ENCODE results near the gene GALNT1. TPM values are rescaled to one million over a fixed set of nuclear protein-coding genes. Genes with fewer than 3 reads are reported as not detected.

GALNT1 gene
- total RNA-seq, 1 experiment from 2014 or later: 54.7 TPM

- no peaks in the 10 kb centered on the region for H3K27me3 ChIP-seq (ENCODE audit: insufficient read depth, low read length)
- no peaks in the 10 kb centered on the region for H3K9me2 ChIP-seq (ENCODE audit: insufficient read depth)
- RAD21 ChIA-PET (ENCODE audit: low non-redundant PET in 1 of 2, low total read pairs in 2 of 2, uncharacterized antibody in 2 of 2, unreplicated experiment in 2 of 2): no interaction called here
- ATAC-seq: no peak
- no peak for DNase-seq (ENCODE audit: low read depth, low spot score)
- H3K4me3 ChIP-seq (replicated peaks in 1 of 2; ENCODE audit: low read depth in 1 of 2, low read length in 2 of 2): no peak overlapping the region
- no peak overlapping the region for H2AFZ ChIP-seq (ENCODE audit: low read depth, low read length, poor library complexity, severe bottlenecking)
- no peaks in the 10 kb centered on the region for H3K4me1 ChIP-seq (ENCODE audit: control insufficient read depth in 1 of 2, insufficient read depth in 2 of 2, low read length in 2 of 2)
- intact Hi-C loops (cut with micrococcal nuclease): no loop called here
- no peaks in the 10 kb centered on the region for H3K79me2 ChIP-seq (ENCODE audit: insufficient read depth, low read length)
- no peak overlapping the region for H3K4me2 ChIP-seq (ENCODE audit: low read length)
- H4K20me1 ChIP-seq (ENCODE audit: insufficient read depth): no peaks in the 10 kb centered on the region
- TF ChIP-seq SP1 (IDR thresholded peaks at IDR 0.05; ENCODE audit: low read depth): no peak
- TF ChIP-seq ZFX (IDR thresholded peaks at IDR 0.05): no peak
- no peak for TF ChIP-seq JUND (IDR thresholded peaks at IDR 0.05)
- TF ChIP-seq EZH2phosphoT487 (IDR thresholded peaks at IDR 0.05; ENCODE audit: borderline replicate concordance): no peak
- no peak for TF ChIP-seq REST (IDR thresholded peaks at IDR 0.05; ENCODE audit: low read depth)
- no peak for TF ChIP-seq FOSL1 (IDR thresholded peaks at IDR 0.05; ENCODE audit: low read depth)
- H3K36me3 ChIP-seq (ENCODE audit: control insufficient read depth in 1 of 2, insufficient read depth in 2 of 2, low read length in 2 of 2): no peaks in the 10 kb centered on the region
- no peak overlapping the region for H3K9ac ChIP-seq (ENCODE audit: low read length)
- no TSS peak for BruUV-seq (replicated peaks)
- no peaks in the 10 kb centered on the region for H3K9me3 ChIP-seq (ENCODE audit: control insufficient read depth in 1 of 2, insufficient read depth in 1 of 2, low read depth in 1 of 2, low read length in 2 of 2)
- POLR2A ChIA-PET: interaction anchor here (0.6 kb wide), 1 partner anchor 9 kb away, joined by 3 read pairs; no protein-coding TSS in a partner anchor
- CTCF ChIA-PET: no interaction called here
- H3K27ac ChIP-seq (ENCODE audit: low read depth, low read length): no peak overlapping the region
Measured at GRCh38 chr18:35731701-35732100, 150.2 kb downstream of the GALNT1 start.

- H4K20me1 ChIP-seq (ENCODE audit: insufficient read depth): no peaks in the 10 kb centered on the region
- intact Hi-C loops (cut with micrococcal nuclease): no loop called here
- CTCF ChIA-PET: no interaction called here
- H3K4me1 ChIP-seq (ENCODE audit: control insufficient read depth in 1 of 2, insufficient read depth in 2 of 2, low read length in 2 of 2): no peaks in the 10 kb centered on the region
- H3K27ac ChIP-seq (ENCODE audit: low read depth, low read length): no peak overlapping the region
- DNase-seq (ENCODE audit: low read depth, low spot score) (no peak), ATAC-seq (no peak)
- POLR2A ChIA-PET: interaction anchor here (0.6 kb wide), 1 partner anchor 9 kb away, joined by 3 read pairs; no protein-coding TSS in a partner anchor
- RAD21 ChIA-PET (ENCODE audit: low non-redundant PET in 1 of 2, low total read pairs in 2 of 2, uncharacterized antibody in 2 of 2, unreplicated experiment in 2 of 2): no interaction called here
- no TSS peak for BruUV-seq (replicated peaks)
- no peaks in the 10 kb centered on the region for H3K9me3 ChIP-seq (ENCODE audit: control insufficient read depth in 1 of 2, insufficient read depth in 1 of 2, low read depth in 1 of 2, low read length in 2 of 2)
- H3K36me3 ChIP-seq (ENCODE audit: control insufficient read depth in 1 of 2, insufficient read depth in 2 of 2, low read length in 2 of 2): no peaks in the 10 kb centered on the region
- H3K4me2 ChIP-seq (ENCODE audit: low read length): no peak overlapping the region
- H3K9me2 ChIP-seq (ENCODE audit: insufficient read depth): no peaks in the 10 kb centered on the region
- no peak overlapping the region for H3K9ac ChIP-seq (ENCODE audit: low read length)
- no peaks in the 10 kb centered on the region for H3K79me2 ChIP-seq (ENCODE audit: insufficient read depth, low read length)
- H2AFZ ChIP-seq (ENCODE audit: low read depth, low read length, poor library complexity, severe bottlenecking): no peak overlapping the region
- no peak overlapping the region for H3K4me3 ChIP-seq (replicated peaks in 1 of 2; ENCODE audit: low read depth in 1 of 2, low read length in 2 of 2)
- TF ChIP-seq CEBPB (IDR thresholded peaks at IDR 0.05; ENCODE audit: low read depth) (no peak), FOSL1 (IDR thresholded peaks at IDR 0.05; ENCODE audit: low read depth) (no peak)
- no peaks in the 10 kb centered on the region for H3K27me3 ChIP-seq (ENCODE audit: insufficient read depth, low read length)
Measured at GRCh38 chr18:35732162-35732561, 150.6 kb downstream of the GALNT1 start.
